GM18907 (cell line): Measurements from ENCODE around the gene EMC8.

Source experiments
- ATAC-seq: cut with Tn5 transposase; IDR thresholded peaks from one replicate; pipeline ENCODE4 v1.9.1; 2021; ENCODE audit warnings: mild to moderate bottlenecking, moderate library complexity; ENCODE audit not compliant: unreplicated experiment

The EMC8 gene

GRCh38 chr16:85733839-85734170 lies 65.5 kb downstream of the EMC8 start:
- ATAC-seq = no peak

- ATAC-seq = no peak
These were observed 66.0 kb downstream of the EMC8 start for GRCh38 chr16:85733155-85733838.

- no peak for ATAC-seq
These were observed 68.2 kb downstream of the EMC8 start for GRCh38 chr16:85731179-85731578.

GRCh38 chr16:85730186-85730465 lies 69.2 kb downstream of the EMC8 start:
- no peak for ATAC-seq

GRCh38 chr16:85729452-85730185 lies 69.7 kb downstream of the EMC8 start:
- ATAC-seq = no peak

- ATAC-seq = no peak
These were observed 70.5 kb downstream of the EMC8 start for GRCh38 chr16:85728879-85729278.
